Sigmoid colon (tissue), 7 donors: Measurements from ENCODE around the gene C4orf54. TPM values are rescaled to one million over a fixed set of nuclear protein-coding genes. Genes with fewer than 3 reads are reported as not detected.

Experiments used
- DNase-seq: peaks from one replicate; pipeline ENCODE4 v3.0.0-alpha.2; 2019
- H3K27ac ChIP-seq, 4 donors: fragments of 200-600 bp; sonication (generic); one replicate each; pipeline ENCODE4 v1.5.1; 2016 to 2019; ENCODE audit warnings: mild to moderate bottlenecking in 1 of 4
- H3K27me3 ChIP-seq, 3 donors: fragments of 200-600 bp; sonication (generic); one replicate each; pipeline ENCODE4 v1.5.1; 2019; ENCODE audit warnings: mild to moderate bottlenecking in 1 of 3
- H3K36me3 ChIP-seq, 4 donors: fragments of 200-600 bp; sonication (generic); one replicate each; pipeline ENCODE4 v1.5.1; 2016 to 2019
- H3K4me1 ChIP-seq, 4 donors: fragments of 200-600 bp; sonication (generic); one replicate each; pipeline ENCODE4 v1.5.1; 2017 to 2019
- H3K4me3 ChIP-seq, 4 donors: fragments of 200-600 bp; sonication (generic); one replicate each; pipeline ENCODE4 v1.5.1; 2017 to 2019; ENCODE audit warnings: mild to moderate bottlenecking in 2 of 4, moderate library complexity in 1 of 4
- H3K9me3 ChIP-seq, 4 donors: fragments of 200-600 bp in 3 of 4; sonication (generic) in 3 of 4; one replicate each; pipeline versions ENCODE4 v1.5.1 to v1.6.1; 2013 to 2019
- EP300 ChIP-seq, 4 donors: sonication (generic); formaldehyde crosslinking; IDR thresholded peaks; one replicate each; pipeline ENCODE4 v1.6.1; 2017; ENCODE audit warnings: antibody characterized with exemption in 4 of 4
- POLR2A ChIP-seq, 2 donors: fragments of 450-650 bp; IDR thresholded peaks; one replicate each; pipeline ENCODE4 v1.6.1; 2016; ENCODE audit warnings: antibody characterized with exemption in 2 of 2, mild to moderate bottlenecking in 2 of 2, moderate library complexity in 2 of 2
- POLR2AphosphoS5 ChIP-seq, 4 donors: sonication (generic); formaldehyde crosslinking; IDR thresholded peaks; one replicate each; pipeline ENCODE4 v1.6.1; 2017; ENCODE audit warnings: antibody characterized with exemption in 4 of 4
- WGBS, 2 donors: extraction: QIAGEN DNeasy Blood & Tissue Kit; methylation state at CpG; one replicate each; pipeline ENCODE4 v1.1.7; 2013; 5-methylcytosine and 5-hydroxymethylcytosine counted together
- intact Hi-C: fragments of 100-400 bp; cut with DNase I; formaldehyde crosslinking; loops from one replicate; pipeline ENCODE4 v1.15.1; 2023
- polyA plus RNA-seq, 3 donors: library from polyadenylated mRNA; stranded (reverse); fragments of 200-250 nt; gene quantifications; one replicate each; pipeline ENCODE4 v1.2.3, GENCODE V29; 2013
- total RNA-seq, 4 donors: library from RNA; depleted of rRNA; stranded (reverse); fragments of >200 nt; gene quantifications; one replicate each; pipeline ENCODE4 v1.1.0, GENCODE V29; 2016
- TF ChIP-seq, protein P1 (sequence below), 4 experiments: fragments of 450-650 bp in 3 of 4; fragments of 200-600 bp in 1 of 4; IDR thresholded peaks; one replicate each; pipeline ENCODE4 v1.5.1; 2016 to 2019; ENCODE audit warnings: antibody characterized with exemption in 4 of 4, mild to moderate bottlenecking in 3 of 4, moderate library complexity in 2 of 4
- donor health status: healthy with polysubstance abuse.
- donor health status: Bipolar disorder and iron deficiency.
- donor health status: healthy.

The C4orf54 gene
- total and polyA plus RNA-seq, 7 donors: under 0.01 to 0.28 (median 0.14) TPM; not detected in 2

DNA sequence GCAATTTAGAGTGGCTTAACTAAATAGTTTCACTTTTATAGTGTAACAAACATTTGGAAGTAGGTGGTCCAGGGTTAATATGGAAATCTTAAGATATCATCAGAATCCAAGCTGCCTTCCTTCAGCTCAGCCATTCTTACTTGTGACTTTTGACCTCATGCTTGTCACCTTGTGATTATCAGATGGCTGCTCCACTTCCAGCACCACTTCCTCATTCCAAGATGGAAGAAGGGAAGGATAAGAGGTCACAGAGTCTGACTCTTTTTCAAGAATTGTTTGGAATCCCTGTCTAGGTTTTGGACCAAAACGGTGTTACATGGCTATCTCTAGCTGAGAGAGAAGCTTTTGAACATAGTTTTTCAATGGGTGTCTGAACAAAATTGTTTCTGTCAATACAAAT is 43.1 kb downstream of the C4orf54 start:
- TF ChIP-seq, protein P1, sequence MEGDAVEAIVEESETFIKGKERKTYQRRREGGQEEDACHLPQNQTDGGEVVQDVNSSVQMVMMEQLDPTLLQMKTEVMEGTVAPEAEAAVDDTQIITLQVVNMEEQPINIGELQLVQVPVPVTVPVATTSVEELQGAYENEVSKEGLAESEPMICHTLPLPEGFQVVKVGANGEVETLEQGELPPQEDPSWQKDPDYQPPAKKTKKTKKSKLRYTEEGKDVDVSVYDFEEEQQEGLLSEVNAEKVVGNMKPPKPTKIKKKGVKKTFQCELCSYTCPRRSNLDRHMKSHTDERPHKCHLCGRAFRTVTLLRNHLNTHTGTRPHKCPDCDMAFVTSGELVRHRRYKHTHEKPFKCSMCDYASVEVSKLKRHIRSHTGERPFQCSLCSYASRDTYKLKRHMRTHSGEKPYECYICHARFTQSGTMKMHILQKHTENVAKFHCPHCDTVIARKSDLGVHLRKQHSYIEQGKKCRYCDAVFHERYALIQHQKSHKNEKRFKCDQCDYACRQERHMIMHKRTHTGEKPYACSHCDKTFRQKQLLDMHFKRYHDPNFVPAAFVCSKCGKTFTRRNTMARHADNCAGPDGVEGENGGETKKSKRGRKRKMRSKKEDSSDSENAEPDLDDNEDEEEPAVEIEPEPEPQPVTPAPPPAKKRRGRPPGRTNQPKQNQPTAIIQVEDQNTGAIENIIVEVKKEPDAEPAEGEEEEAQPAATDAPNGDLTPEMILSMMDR (IDR thresholded peaks at IDR 0.05): no peak
- TF ChIP-seq POLR2AphosphoS5 (IDR thresholded peaks at IDR 0.05) (no peak), EP300 (IDR thresholded peaks at IDR 0.05) (no peak), POLR2A (IDR thresholded peaks at IDR 0.05) (no peak)
- Histone ChIP-seq H3K9me3 (no peaks in the 10 kb centered on the region), H3K4me3 (no peak overlapping the region), H3K36me3 (no peaks in the 10 kb centered on the region), H3K4me1 (peaks cover 0 to 36% (median 28%) of the 10 kb centered on the region in 4 donors), H3K27me3 (no peaks in the 10 kb centered on the region), H3K27ac (peak overlapping the region in 3 of 4 donors; percentile 68 to 72 (median 72))
- intact Hi-C loops: no loop called here
- WGBS, 2 donors: 65 to 75% methylated on average over 1 of the region's 1 CpG
- no peak for DNase-seq

GRCh38 chr4:99612704-99613103 is 44.9 kb downstream of the C4orf54 start:
- H3K4me1 ChIP-seq: peaks cover 0 to 34% (median 28%) of the 10 kb centered on the region in 4 donors
- DNase-seq: no peak
- H3K27ac ChIP-seq: peak overlapping the region in 2 of 4 donors; percentile 44 to 68
- H3K27me3 ChIP-seq: no peaks in the 10 kb centered on the region
- H3K4me3 ChIP-seq: no peak overlapping the region
- 73 to 76% methylated on average over 5 of the region's 5 CpGs for WGBS, 2 donors
- no peaks in the 10 kb centered on the region for H3K9me3 ChIP-seq
- intact Hi-C loops: no loop called here
- TF ChIP-seq, protein P1 (IDR thresholded peaks at IDR 0.05): no peak
- TF ChIP-seq POLR2AphosphoS5 (IDR thresholded peaks at IDR 0.05) (no peak), EP300 (IDR thresholded peaks at IDR 0.05) (no peak), POLR2A (IDR thresholded peaks at IDR 0.05) (no peak)
- H3K36me3 ChIP-seq: no peaks in the 10 kb centered on the region

GRCh38 chr4:99612281-99612680 is 45.3 kb downstream of the C4orf54 start:
- no peak for DNase-seq
- Histone ChIP-seq H3K27ac (peak overlapping the region in 2 of 4 donors; percentile 44 to 68), H3K9me3 (no peaks in the 10 kb centered on the region), H3K4me1 (peaks cover 0 to 29% (median 26%) of the 10 kb centered on the region in 4 donors), H3K27me3 (no peaks in the 10 kb centered on the region), H3K4me3 (no peak overlapping the region), H3K36me3 (no peaks in the 10 kb centered on the region)
- TF ChIP-seq, protein P1 (IDR thresholded peaks at IDR 0.05): no peak
- TF ChIP-seq POLR2A (IDR thresholded peaks at IDR 0.05): no peak
- no peak for TF ChIP-seq EP300 (IDR thresholded peaks at IDR 0.05)
- no peak for TF ChIP-seq POLR2AphosphoS5 (IDR thresholded peaks at IDR 0.05)
- intact Hi-C loops: no loop called here
- 79 to 81% methylated on average over 3 of the region's 3 CpGs for WGBS, 2 donors

GRCh38 chr4:99610605-99611175 is 46.9 kb downstream of the C4orf54 start:
- H3K4me1 ChIP-seq: peaks cover 0 to 22% (median 20%) of the 10 kb centered on the region in 4 donors
- TF ChIP-seq POLR2A (IDR thresholded peaks at IDR 0.05) (no peak), POLR2AphosphoS5 (IDR thresholded peaks at IDR 0.05) (no peak), EP300 (IDR thresholded peaks at IDR 0.05) (no peak)
- TF ChIP-seq, protein P1 (IDR thresholded peaks at IDR 0.05): no peak
- H3K4me3 ChIP-seq: no peak overlapping the region
- intact Hi-C loops: no loop called here
- H3K36me3 ChIP-seq: no peaks in the 10 kb centered on the region
- no peaks in the 10 kb centered on the region for H3K27me3 ChIP-seq
- no peaks in the 10 kb centered on the region for H3K9me3 ChIP-seq
- WGBS, 2 donors: 78 to 88% methylated on average over 5 of the region's 5 CpGs
- H3K27ac ChIP-seq: peak overlapping the region in 1 of 4 donors; percentile 3
- DNase-seq: no peak

GRCh38 chr4:99608417-99608816 is 49.2 kb downstream of the C4orf54 start:
- 95 to 96% methylated on average over 5 of the region's 5 CpGs for WGBS, 2 donors

More at GRCh38 chr4:99608417-99608816, 49.2 kb downstream of the C4orf54 start:
- Histone ChIP-seq H3K4me1 (peaks cover 0 to 19% (median 13%) of the 10 kb centered on the region in 4 donors), H3K9me3 (no peaks in the 10 kb centered on the region), H3K27ac (no peak overlapping the region), H3K27me3 (no peaks in the 10 kb centered on the region), H3K4me3 (no peak overlapping the region), H3K36me3 (no peaks in the 10 kb centered on the region)
- intact Hi-C loops: no loop called here
- no peak for DNase-seq
- no peak for TF ChIP-seq POLR2AphosphoS5 (IDR thresholded peaks at IDR 0.05)
- no peak for TF ChIP-seq POLR2A (IDR thresholded peaks at IDR 0.05)
- TF ChIP-seq EP300 (IDR thresholded peaks at IDR 0.05): no peak
- TF ChIP-seq, protein P1 (IDR thresholded peaks at IDR 0.05): no peak
